Subcutaneous adipose tissue (tissue), 4 donors: ENCODE measurements around the gene CELF3. TPM values are rescaled to one million over a fixed set of nuclear protein-coding genes. Genes with fewer than 3 reads are reported as not detected.

Experiments
- total RNA-seq, 4 donors: library from RNA; depleted of rRNA; stranded (reverse); fragments of >200 nt; gene quantifications; one replicate each; pipeline ENCODE4 v1.1.0, GENCODE V29; 2016
- TF ChIP-seq, protein P1 (sequence below): fragments of 450-650 bp; IDR thresholded peaks from one replicate; pipeline ENCODE4 v1.5.1; 2016; ENCODE audit warnings: low read depth, mild to moderate bottlenecking, control low read depth, antibody characterized with exemption, moderate library complexity

CELF3 gene
- total RNA-seq, 4 donors from 2014 or later, result not detected

DNA sequence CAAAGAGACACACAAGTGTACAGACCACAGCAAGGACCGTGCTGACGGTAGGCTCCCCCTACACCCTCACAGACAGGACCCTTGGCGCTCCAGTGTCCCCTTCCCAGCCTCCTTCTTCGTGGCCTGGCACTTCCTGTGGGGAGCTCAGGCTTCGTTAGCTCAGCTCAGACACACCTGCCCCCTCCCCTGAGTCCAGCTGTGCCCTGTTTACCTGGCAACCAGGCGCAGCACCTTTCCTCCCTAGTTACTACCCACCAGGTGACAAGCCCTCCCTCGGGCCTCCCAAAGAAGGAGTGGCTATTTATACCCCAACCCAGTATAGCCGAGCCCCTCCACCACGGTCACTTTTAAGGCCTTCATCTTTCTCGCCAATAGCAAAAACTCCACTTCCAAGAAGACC is 4.7 kb downstream of the CELF3 start:
- TF ChIP-seq, protein P1, sequence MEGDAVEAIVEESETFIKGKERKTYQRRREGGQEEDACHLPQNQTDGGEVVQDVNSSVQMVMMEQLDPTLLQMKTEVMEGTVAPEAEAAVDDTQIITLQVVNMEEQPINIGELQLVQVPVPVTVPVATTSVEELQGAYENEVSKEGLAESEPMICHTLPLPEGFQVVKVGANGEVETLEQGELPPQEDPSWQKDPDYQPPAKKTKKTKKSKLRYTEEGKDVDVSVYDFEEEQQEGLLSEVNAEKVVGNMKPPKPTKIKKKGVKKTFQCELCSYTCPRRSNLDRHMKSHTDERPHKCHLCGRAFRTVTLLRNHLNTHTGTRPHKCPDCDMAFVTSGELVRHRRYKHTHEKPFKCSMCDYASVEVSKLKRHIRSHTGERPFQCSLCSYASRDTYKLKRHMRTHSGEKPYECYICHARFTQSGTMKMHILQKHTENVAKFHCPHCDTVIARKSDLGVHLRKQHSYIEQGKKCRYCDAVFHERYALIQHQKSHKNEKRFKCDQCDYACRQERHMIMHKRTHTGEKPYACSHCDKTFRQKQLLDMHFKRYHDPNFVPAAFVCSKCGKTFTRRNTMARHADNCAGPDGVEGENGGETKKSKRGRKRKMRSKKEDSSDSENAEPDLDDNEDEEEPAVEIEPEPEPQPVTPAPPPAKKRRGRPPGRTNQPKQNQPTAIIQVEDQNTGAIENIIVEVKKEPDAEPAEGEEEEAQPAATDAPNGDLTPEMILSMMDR, result no peak

DNA sequence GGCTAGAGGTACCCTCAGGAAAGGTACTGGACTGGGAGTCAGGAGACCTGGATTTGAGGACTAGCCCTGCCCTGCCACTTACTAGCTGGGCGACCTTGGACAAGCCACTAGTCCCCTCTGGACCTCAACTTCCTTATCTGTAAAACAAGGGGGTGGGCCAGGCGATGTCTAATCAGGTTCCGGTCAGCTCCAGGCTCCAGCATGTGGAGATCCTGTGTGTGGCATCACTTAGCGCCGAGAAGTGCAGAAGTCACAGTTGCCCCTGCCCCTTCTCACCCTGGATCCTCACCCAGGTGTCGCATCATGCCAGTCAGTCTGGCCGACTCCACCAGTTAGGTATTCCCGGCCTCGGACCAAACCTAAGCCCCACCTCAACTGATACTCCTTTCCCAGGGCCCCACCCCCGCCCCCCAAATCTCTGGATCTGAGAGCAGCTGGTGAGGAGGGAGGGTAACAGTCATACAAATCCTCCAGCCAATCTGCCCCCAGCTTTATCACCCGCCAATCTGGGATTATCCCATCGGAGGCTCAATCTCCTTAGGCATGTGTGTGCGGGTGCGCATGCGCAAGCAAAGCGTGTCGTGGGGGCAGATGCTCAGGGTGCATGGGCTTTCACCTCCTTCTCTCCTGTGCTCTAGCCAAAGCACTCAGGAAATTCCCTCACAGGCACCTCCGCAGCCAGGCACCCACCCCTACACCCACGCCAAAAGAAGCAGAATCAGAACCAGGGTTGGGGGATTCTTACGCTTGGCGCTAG is 5.4 kb downstream of the CELF3 start:
- TF ChIP-seq, protein P1, result no peak

DNA sequence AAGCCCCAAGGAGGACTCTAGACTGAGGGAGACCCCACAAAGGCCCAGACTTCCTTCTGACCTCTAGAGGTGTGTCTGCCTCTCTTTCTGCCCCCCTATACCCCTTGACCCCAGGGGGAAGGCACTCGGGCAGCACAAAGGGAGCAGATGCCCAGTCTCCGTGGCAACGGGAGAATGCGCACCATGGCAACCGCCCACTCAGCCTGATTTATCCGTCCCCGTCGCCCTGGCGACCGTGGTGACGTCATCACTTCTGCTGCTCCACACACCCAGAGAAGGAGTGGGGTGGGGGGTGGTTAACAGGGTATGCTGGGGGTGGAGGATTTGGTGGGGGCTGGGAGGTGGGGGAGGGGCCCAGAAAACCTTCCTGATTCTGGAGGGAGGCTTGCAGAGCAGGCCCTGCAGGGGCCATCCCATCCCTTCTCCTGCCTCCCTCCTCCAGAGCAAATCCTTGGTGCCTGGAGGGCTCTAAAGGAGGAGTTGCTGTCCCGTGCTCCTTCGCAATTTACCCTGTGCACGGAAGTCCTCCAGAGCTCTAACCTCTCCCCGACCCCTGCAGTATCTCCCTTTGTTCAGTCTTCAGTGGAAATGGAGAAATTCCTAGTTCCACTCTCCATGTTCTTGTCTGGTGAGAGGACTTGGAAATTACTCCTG is 6.3 kb downstream of the CELF3 start:
- TF ChIP-seq, protein P1, result no peak

DNA sequence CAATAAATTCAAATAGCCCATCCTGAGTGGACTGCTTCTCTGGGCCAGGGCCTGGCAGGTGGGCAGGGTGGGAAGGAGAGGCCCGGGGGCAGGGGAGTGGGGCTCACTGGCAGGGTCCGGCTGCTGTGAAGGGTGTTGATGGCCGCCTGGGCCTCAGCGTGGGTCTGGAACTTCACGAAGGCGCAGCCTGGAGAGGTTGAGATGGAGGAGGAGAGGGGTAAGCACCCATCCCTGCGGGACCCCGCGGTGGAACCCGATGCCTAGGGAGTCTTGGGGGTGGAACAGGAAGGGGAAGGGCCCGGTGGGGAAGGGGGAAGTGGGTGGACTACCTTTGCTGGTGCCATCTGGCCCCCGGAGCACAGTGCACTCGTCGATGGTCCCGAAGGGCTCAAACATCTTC is 7.7 kb downstream of the CELF3 start:
- TF ChIP-seq, protein P1, result no peak

DNA sequence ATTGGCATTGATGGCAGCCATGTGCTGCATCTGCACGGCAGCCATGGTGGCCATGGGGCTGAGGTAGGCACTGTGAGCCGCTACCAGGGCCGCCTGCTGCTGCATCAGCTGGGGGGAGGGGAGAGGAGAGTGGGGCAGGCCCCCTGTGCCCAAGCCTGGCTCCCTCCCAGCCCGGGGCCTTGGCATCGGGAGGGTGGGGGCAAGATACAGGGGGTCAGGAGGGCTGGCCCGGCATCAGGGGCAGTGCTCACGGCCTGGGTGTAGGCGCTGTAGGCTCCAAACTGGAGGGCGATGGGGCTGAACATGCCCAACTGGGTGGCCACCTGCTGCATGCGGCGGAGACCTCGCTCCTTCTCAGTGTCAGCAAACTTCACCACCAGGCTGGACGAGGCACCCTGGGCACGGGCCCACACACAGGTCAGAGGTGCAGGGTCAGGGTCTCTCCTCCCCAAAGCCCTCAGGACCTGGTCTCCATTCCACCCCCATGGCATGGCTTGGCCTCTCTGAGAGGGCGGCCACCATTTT is 9.0 kb downstream of the CELF3 start:
- TF ChIP-seq, protein P1, result no peak

DNA sequence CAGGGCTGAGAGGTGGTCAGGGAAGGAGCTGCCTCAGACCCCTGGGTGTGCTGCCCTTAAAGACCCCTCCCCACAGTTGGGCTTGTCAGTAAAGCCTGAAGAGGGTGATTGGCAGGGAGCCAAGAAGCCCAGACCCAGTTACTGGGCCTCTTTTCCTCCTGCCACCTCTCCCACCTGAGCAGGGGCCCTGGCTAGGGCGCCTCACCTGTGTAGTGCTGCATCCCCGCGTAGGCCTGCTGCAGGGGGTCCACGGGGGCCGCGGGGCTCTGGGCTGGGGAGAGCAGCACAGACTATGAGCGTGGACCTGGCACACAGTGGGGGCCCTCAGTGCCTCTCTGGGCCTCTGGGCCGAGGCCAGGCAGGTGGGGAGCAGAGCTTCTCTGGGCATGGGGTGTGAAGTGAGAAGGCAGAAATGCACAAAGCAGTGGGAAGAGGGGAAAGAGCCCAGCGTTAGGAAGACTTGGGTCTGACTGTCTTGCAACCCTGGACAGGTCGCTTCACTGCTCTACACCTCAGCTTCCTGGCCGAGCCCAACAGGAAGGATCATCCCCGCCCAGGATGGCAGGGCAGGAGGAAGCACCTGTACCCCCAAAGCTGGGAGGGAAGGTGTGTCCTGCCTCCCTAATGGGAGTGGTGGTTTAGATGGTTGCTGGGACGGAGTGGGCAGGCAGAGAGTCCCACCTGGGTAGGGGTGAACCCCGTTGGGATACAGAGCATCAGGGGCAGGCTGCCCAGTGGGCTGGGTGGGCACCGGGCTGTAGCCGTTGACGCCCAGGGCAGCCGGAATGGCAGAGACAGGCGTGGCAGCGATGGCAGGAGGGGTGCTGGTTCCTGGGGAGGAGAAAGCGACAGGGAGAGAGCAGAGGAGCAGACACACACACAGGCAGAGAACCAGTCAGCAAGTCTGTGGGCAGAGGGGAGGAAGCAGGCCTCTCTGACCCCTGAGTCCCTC is 9.9 kb downstream of the CELF3 start:
- TF ChIP-seq, protein P1, result no peak
